Measurements from ENCODE around the gene NLRC3. TPM values are rescaled to one million over a fixed set of nuclear protein-coding genes. Genes with fewer than 3 reads are reported as not detected.

The NLRC3 gene
- total RNA-seq, 1 donor from 2014 or later = 0.23 TPM

- Histone ChIP-seq H3K4me3 (ENCODE audit: insufficient read depth, low read depth, low read length) (no peak overlapping the region), H3K9me3 (ENCODE audit: insufficient read depth, low read depth, low read length) (no peaks in the 10 kb centered on the region), H4K20me1 (ENCODE audit: insufficient read depth, low read length) (no peaks in the 10 kb centered on the region), H3K79me2 (ENCODE audit: insufficient read depth, low read length) (no peaks in the 10 kb centered on the region), H2AFZ (ENCODE audit: low read depth, low read length) (no peak overlapping the region), H3K9ac (ENCODE audit: low read length) (no peak overlapping the region), H3K27me3 (ENCODE audit: insufficient read depth, low read length) (no peaks in the 10 kb centered on the region), H3K4me2 (ENCODE audit: low read length) (no peak overlapping the region), H3K27ac (ENCODE audit: low read depth, low read length) (no peak overlapping the region), H3K4me1 (ENCODE audit: insufficient read depth, low read length) (no peaks in the 10 kb centered on the region), H3K36me3 (ENCODE audit: insufficient read depth, low read length) (no peaks in the 10 kb centered on the region)
- TF ChIP-seq CTCF (IDR thresholded peaks at IDR 0.05; ENCODE audit: insufficient read depth, low read depth, low read length) (no peak), EZH2 (IDR thresholded peaks at IDR 0.05; ENCODE audit: insufficient read depth, low read length) (no peak)
- Mint-ChIP-seq H3K4me3 (ENCODE audit: unreplicated experiment) (no peak overlapping the region), H3K27ac (ENCODE audit: unreplicated experiment) (peak overlapping the region; percentile 43), H3K9me3 (ENCODE audit: unreplicated experiment) (no peaks in the 10 kb centered on the region), H3K36me3 (ENCODE audit: low read depth, unreplicated experiment) (peaks cover 7% of the 10 kb centered on the region), H3K27me3 (ENCODE audit: low read depth, unreplicated experiment) (no peaks in the 10 kb centered on the region), H3K4me1 (ENCODE audit: low read depth, unreplicated experiment) (no peaks in the 10 kb centered on the region)
- FAIRE-seq (no peak), DNase-seq (ENCODE audit: low read depth) (no peak)
Measured at GRCh38 chr16:3490911-3491629, 86.1 kb downstream of the NLRC3 start.

Other genes with a start within 250 kb of the NLRC3 start
- gene OR2C1, start 221.5 kb downstream of the NLRC3 start, total RNA-seq = not detected in 2 replicates
- gene ZSCAN32, start 176.4 kb downstream of the NLRC3 start, total RNA-seq = 17.3 and 20.7 TPM in 2 replicates
- gene ZNF174, start 176.2 kb downstream of the NLRC3 start, total RNA-seq = 8.2 and 9.7 TPM in 2 replicates
- 3.9 and 4.7 TPM in 2 replicates for gene ZNF597, start 133.9 kb downstream of the NLRC3 start, total RNA-seq
- 61.1 and 64.9 TPM in 2 replicates for gene NAA60, start 133.7 kb downstream of the NLRC3 start, total RNA-seq
- gene C16orf90, start 81.9 kb downstream of the NLRC3 start, total RNA-seq = not detected in 2 replicates
- 15.4 and 16.3 TPM in 2 replicates for gene CLUAP1, start 76.4 kb downstream of the NLRC3 start, total RNA-seq
- 7.8 and 7.9 TPM in 2 replicates for gene SLX4, start 34.2 kb upstream of the NLRC3 start, total RNA-seq
- gene DNASE1, start 77.3 kb upstream of the NLRC3 start, total RNA-seq = 16.2 and 16.9 TPM in 2 replicates
- 57.1 and 63.3 TPM in 2 replicates for gene TRAP1, start 140.1 kb upstream of the NLRC3 start, total RNA-seq